Measurements from ENCODE around the gene LDB2. TPM values are rescaled to one million over a fixed set of nuclear protein-coding genes. Genes with fewer than 3 reads are reported as not detected.

Gene LDB2
- total RNA-seq, 3 donors from 2014 or later, result 4.7 to 19.9 (median 9.3) TPM

DNA sequence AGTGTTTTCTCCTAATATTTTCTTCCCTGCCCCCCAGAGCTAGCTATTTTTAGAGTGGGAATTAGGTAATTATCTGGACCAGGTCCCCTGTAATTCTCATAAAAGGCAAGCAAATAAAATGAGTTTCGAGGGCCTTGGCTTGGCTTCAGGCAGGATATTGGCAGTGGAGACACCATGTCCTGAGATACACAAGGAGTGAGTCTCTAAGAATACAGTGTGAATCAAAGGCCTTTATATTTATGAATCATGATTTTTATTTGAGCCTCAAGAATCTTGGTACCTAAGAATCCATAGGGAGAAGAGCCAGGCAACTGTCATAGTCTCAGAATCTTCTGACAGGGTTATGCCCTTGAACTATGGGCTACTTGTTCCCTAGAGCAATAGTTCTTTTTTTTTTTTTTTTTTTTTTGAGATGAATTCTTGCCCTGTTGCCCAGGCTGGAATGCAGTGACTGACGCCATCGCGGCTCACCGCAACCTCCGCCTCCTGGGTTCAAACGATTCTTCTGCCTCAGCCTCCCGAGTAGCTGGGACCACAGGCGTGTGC is 205.4 kb downstream of the LDB2 start:
- H3K4me3 ChIP-seq, result no peak overlapping the region
- DNase-seq (no peak), ATAC-seq (no peak)
- H3K4me1 ChIP-seq (ENCODE audit: low read depth), result no peaks in the 10 kb centered on the region
- no peaks in the 10 kb centered on the region for H3K36me3 ChIP-seq (ENCODE audit: low read depth)
- intact Hi-C loops (cut with DNase I, micrococcal nuclease), result no loop called here
- H3K9me3 ChIP-seq, result no peaks in the 10 kb centered on the region
- TF ChIP-seq, protein P1, sequence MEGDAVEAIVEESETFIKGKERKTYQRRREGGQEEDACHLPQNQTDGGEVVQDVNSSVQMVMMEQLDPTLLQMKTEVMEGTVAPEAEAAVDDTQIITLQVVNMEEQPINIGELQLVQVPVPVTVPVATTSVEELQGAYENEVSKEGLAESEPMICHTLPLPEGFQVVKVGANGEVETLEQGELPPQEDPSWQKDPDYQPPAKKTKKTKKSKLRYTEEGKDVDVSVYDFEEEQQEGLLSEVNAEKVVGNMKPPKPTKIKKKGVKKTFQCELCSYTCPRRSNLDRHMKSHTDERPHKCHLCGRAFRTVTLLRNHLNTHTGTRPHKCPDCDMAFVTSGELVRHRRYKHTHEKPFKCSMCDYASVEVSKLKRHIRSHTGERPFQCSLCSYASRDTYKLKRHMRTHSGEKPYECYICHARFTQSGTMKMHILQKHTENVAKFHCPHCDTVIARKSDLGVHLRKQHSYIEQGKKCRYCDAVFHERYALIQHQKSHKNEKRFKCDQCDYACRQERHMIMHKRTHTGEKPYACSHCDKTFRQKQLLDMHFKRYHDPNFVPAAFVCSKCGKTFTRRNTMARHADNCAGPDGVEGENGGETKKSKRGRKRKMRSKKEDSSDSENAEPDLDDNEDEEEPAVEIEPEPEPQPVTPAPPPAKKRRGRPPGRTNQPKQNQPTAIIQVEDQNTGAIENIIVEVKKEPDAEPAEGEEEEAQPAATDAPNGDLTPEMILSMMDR (IDR thresholded peaks at IDR 0.05), result no peak

DNA sequence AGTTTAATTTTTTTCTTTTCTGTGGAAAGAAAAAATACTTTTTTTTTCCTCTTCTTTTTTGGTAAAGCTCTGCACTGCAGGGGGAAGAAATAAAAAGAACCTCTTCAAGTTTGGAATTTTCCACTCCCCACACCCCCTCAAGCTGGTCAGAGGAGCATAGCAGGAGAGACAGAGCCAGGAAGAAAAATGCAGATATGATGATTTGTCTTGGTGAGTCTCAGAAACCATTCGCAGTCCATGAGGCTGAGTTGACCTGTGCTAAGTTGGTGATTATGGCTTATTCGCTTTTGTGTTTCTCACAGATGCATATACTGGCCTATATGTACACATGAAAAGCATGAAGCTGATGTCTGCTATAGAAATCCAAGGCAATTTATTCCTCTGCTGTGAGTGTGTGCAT is 205.9 kb downstream of the LDB2 start:
- intact Hi-C loops (cut with DNase I, micrococcal nuclease), result no loop called here
- TF ChIP-seq, protein P1 (IDR thresholded peaks at IDR 0.05), result no peak
- no peak overlapping the region for H3K4me3 ChIP-seq
- ATAC-seq (no peak), DNase-seq (no peak)
- H3K9me3 ChIP-seq, result no peaks in the 10 kb centered on the region
- H3K4me1 ChIP-seq (ENCODE audit: low read depth), result no peaks in the 10 kb centered on the region
- H3K36me3 ChIP-seq (ENCODE audit: low read depth), result no peaks in the 10 kb centered on the region

DNA sequence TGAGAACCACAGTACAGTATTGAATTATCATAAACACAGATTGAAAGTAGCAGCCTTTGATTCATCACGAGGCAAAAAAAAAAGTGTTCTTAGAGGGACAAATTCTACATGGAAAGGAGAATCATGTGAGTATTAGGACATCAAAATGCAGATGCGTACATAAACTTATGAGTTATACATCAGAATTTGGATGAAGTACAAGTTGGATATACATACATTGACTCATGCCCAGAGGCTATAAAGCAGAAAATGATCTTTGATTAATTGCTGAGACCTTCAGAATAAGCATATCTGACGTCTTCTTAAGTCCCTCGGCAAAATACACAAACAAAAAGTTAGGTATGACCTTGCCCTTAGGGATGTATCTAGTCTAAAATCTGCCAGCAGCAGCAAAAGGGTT is 206.4 kb downstream of the LDB2 start:
- DNase-seq, result no peak
- TF ChIP-seq, protein P1 (IDR thresholded peaks at IDR 0.05), result no peak
- no peak for ATAC-seq
- no peaks in the 10 kb centered on the region for H3K4me1 ChIP-seq (ENCODE audit: low read depth)
- no peak overlapping the region for H3K4me3 ChIP-seq
- intact Hi-C loops (cut with DNase I, micrococcal nuclease), result no loop called here
- H3K36me3 ChIP-seq (ENCODE audit: low read depth), result no peaks in the 10 kb centered on the region
- H3K9me3 ChIP-seq, result no peaks in the 10 kb centered on the region

DNA sequence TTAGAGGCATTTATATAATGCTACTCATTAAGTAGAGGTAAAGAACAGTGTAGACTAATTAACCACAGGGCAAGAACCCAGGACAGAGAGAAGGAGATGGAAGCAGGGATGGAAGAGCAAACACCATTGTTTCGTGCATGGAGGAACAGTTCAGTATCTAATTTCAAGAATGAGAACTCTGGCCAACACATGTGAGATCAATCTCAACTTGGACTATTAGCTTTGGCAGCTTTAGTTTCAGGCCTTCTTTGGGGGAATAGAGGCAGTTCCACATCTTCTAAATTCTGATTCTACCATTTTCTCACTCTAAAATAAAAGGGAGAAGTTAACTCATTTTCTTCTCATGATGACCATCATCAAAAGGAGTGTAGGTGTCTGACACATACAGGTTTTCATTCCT is 207.0 kb downstream of the LDB2 start:
- DNase-seq (no peak), ATAC-seq (no peak)
- H3K36me3 ChIP-seq (ENCODE audit: low read depth), result no peaks in the 10 kb centered on the region
- intact Hi-C loops (cut with DNase I, micrococcal nuclease), result no loop called here
- TF ChIP-seq, protein P1 (IDR thresholded peaks at IDR 0.05), result no peak
- H3K4me3 ChIP-seq, result no peak overlapping the region
- H3K4me1 ChIP-seq (ENCODE audit: low read depth), result no peaks in the 10 kb centered on the region
- H3K9me3 ChIP-seq, result no peaks in the 10 kb centered on the region

DNA sequence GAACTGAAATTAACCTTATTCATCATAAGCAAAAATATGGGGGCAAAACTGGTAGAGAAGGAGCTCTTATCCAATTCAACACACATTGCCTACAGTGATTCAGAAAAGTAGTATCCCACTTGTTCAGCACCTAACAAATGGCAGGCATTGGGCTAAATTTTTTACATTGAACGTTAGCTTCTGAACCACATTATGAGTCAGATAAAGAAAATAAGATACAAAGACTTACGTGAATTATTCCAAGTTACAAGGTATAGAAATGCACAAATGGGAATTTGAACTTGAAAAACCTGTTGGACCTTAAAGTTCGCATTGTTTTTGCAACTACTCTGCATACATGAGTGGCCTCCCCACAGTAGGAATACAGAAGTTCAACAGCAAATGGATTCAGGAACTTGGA is 210.6 kb downstream of the LDB2 start:
- intact Hi-C loops (cut with DNase I, micrococcal nuclease), result no loop called here
- H3K36me3 ChIP-seq (ENCODE audit: low read depth), result no peaks in the 10 kb centered on the region
- TF ChIP-seq, protein P1 (IDR thresholded peaks at IDR 0.05), result no peak
- no peak overlapping the region for H3K4me3 ChIP-seq
- H3K4me1 ChIP-seq (ENCODE audit: low read depth), result no peaks in the 10 kb centered on the region
- H3K9me3 ChIP-seq, result no peaks in the 10 kb centered on the region
- DNase-seq (no peak), ATAC-seq (no peak)

DNA sequence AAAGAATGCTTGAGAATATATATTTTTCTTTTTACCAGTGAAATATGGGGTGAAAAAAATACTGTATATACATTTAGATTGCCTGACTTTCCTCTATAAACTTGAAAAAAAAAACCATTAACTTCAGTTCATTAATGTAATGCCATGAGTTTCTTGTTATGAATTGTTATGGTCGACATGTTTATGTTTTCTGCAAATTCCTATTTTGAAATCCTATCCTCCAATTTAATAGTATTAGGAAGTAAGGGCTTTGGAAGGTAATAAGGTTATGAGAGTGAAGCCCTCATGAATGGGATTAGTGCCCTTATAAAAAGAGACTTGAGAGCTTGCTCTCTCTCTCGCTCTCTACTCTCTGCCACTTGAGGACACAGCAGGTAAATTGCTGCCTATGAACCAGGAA is 211.4 kb downstream of the LDB2 start:
- intact Hi-C loops (cut with DNase I, micrococcal nuclease), result no loop called here
- Histone ChIP-seq H3K4me3 (no peak overlapping the region), H3K4me1 (ENCODE audit: low read depth) (no peaks in the 10 kb centered on the region), H3K9me3 (no peaks in the 10 kb centered on the region), H3K36me3 (ENCODE audit: low read depth) (no peaks in the 10 kb centered on the region)
- DNase-seq, result no peak
- TF ChIP-seq, protein P1 (IDR thresholded peaks at IDR 0.05), result no peak
- ATAC-seq, result no peak

Data from mucosa of descending colon (tissue), 3 donors.